Measurements from ENCODE around the gene AP4S1. TPM values are rescaled to one million over a fixed set of nuclear protein-coding genes. Genes with fewer than 3 reads are reported as not detected.

Gene AP4S1
- total RNA-seq, 1 experiment from 2014 or later = 8.3 TPM

GRCh38 chr14:31075144-31075543 is 49.7 kb downstream of the AP4S1 start:
- Mint-ChIP-seq H3K27ac (ENCODE audit: unreplicated experiment) (no peak overlapping the region), H3K36me3 (ENCODE audit: insufficient read depth, unreplicated experiment) (no peaks in the 10 kb centered on the region), H3K4me1 (ENCODE audit: low read depth, unreplicated experiment) (no peaks in the 10 kb centered on the region), H3K4me3 (ENCODE audit: low read depth, unreplicated experiment) (no peak overlapping the region), H3K27me3 (ENCODE audit: unreplicated experiment) (no peaks in the 10 kb centered on the region), H3K9me3 (ENCODE audit: low read depth, unreplicated experiment) (peaks cover 4% of the 10 kb centered on the region)
- CTCF ChIA-PET = no interaction called here
- intact Hi-C loops (cut with micrococcal nuclease; ENCODE audit: unreplicated experiment) = no loop called here
- BruUV-seq (replicated peaks) = no TSS peak
- TF ChIP-seq, protein P1, sequence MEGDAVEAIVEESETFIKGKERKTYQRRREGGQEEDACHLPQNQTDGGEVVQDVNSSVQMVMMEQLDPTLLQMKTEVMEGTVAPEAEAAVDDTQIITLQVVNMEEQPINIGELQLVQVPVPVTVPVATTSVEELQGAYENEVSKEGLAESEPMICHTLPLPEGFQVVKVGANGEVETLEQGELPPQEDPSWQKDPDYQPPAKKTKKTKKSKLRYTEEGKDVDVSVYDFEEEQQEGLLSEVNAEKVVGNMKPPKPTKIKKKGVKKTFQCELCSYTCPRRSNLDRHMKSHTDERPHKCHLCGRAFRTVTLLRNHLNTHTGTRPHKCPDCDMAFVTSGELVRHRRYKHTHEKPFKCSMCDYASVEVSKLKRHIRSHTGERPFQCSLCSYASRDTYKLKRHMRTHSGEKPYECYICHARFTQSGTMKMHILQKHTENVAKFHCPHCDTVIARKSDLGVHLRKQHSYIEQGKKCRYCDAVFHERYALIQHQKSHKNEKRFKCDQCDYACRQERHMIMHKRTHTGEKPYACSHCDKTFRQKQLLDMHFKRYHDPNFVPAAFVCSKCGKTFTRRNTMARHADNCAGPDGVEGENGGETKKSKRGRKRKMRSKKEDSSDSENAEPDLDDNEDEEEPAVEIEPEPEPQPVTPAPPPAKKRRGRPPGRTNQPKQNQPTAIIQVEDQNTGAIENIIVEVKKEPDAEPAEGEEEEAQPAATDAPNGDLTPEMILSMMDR (IDR thresholded peaks at IDR 0.05; ENCODE audit: unreplicated experiment) = no peak
- no peak for DNase-seq

- Mint-ChIP-seq H3K27ac (ENCODE audit: unreplicated experiment) (no peak overlapping the region), H3K4me3 (ENCODE audit: low read depth, unreplicated experiment) (no peak overlapping the region), H3K36me3 (ENCODE audit: insufficient read depth, unreplicated experiment) (no peaks in the 10 kb centered on the region), H3K4me1 (ENCODE audit: low read depth, unreplicated experiment) (no peaks in the 10 kb centered on the region), H3K9me3 (ENCODE audit: low read depth, unreplicated experiment) (peaks cover 4% of the 10 kb centered on the region), H3K27me3 (ENCODE audit: unreplicated experiment) (no peaks in the 10 kb centered on the region)
- BruUV-seq (replicated peaks) = no TSS peak
- CTCF ChIA-PET = interaction anchor here (0.6 kb wide), 1 partner anchor 56 kb away, joined by 4 read pairs; no protein-coding TSS in a partner anchor
- TF ChIP-seq, protein P1 (IDR thresholded peaks at IDR 0.05; ENCODE audit: unreplicated experiment) = no peak
- intact Hi-C loops (cut with micrococcal nuclease; ENCODE audit: unreplicated experiment) = no loop called here
- no peak for DNase-seq
Measured at GRCh38 chr14:31078766-31079165, 53.3 kb downstream of the AP4S1 start.

DNA sequence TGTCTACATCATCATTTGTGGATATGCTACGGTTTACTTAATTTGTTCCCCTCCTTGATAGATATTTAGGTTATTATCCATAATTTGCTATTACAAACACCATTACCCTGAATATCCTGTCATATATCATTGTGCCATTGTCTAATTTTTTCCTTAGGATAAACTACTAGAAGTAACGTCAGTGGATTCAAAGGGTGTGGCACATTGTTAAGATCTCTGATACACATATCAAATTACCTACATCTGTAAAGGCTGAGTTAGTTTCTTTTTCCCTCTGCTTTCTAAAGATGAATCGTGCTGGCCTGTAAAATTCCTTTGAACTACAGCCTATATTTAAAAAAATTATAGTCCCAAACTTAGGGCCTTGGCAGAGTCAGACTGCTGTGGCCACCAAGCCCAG is 54.6 kb downstream of the AP4S1 start:
- no peaks in the 10 kb centered on the region for H3K4me1 Mint-ChIP-seq (ENCODE audit: low read depth, unreplicated experiment)
- CTCF ChIA-PET = no interaction called here
- no peak overlapping the region for H3K4me3 Mint-ChIP-seq (ENCODE audit: low read depth, unreplicated experiment)
- intact Hi-C loops (cut with micrococcal nuclease; ENCODE audit: unreplicated experiment) = no loop called here
- BruUV-seq (replicated peaks) = no TSS peak
- H3K9me3 Mint-ChIP-seq (ENCODE audit: low read depth, unreplicated experiment) = peaks cover 3% of the 10 kb centered on the region
- no peak for DNase-seq
- TF ChIP-seq, protein P1 (IDR thresholded peaks at IDR 0.05; ENCODE audit: unreplicated experiment) = no peak
- no peak overlapping the region for H3K27ac Mint-ChIP-seq (ENCODE audit: unreplicated experiment)
- H3K36me3 Mint-ChIP-seq (ENCODE audit: insufficient read depth, unreplicated experiment) = no peaks in the 10 kb centered on the region
- H3K27me3 Mint-ChIP-seq (ENCODE audit: unreplicated experiment) = no peaks in the 10 kb centered on the region

DNA sequence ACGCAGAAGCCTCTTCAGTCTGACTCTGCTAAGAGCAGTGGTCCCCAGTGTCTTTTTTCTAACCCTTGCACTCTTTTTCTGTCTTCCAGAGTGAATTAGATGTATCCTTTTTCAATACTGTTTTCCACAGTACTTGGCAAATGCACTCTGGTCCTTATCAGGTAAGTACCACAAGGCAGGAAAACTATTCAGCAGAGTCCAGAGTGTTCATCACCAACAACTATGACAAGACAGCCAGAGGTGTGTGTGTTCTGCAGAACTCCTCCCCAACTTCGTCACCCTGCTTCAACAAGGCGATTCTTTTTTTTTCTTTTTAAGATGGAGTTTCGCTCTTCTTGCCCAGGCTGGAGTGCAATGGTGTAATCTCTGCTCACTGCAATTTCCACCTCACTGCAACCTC is 55.0 kb downstream of the AP4S1 start:
- Mint-ChIP-seq H3K4me3 (ENCODE audit: low read depth, unreplicated experiment) (no peak overlapping the region), H3K27ac (ENCODE audit: unreplicated experiment) (no peak overlapping the region), H3K4me1 (ENCODE audit: low read depth, unreplicated experiment) (no peaks in the 10 kb centered on the region)

More for the DNA sequence above, 55.0 kb downstream of the AP4S1 start:
- Mint-ChIP-seq H3K36me3 (ENCODE audit: insufficient read depth, unreplicated experiment) (no peaks in the 10 kb centered on the region), H3K9me3 (ENCODE audit: low read depth, unreplicated experiment) (no peaks in the 10 kb centered on the region), H3K27me3 (ENCODE audit: unreplicated experiment) (no peaks in the 10 kb centered on the region)
- no TSS peak for BruUV-seq (replicated peaks)
- intact Hi-C loops (cut with micrococcal nuclease; ENCODE audit: unreplicated experiment) = no loop called here
- no peak for DNase-seq
- TF ChIP-seq, protein P1 (IDR thresholded peaks at IDR 0.05; ENCODE audit: unreplicated experiment) = no peak
- CTCF ChIA-PET = no interaction called here
